GM13976 (cell line): ENCODE results near the gene PACRG.

ENCODE experiments used
- DNase-seq: peaks from one replicate; pipeline ENCODE4 v3.0.0; 2012; ENCODE audit warnings: low spot score
- in situ Hi-C: fragments of 300-500 bp; cut with MboI; formaldehyde crosslinking; loops from one replicate; pipeline ENCODE4 v1.12.0; 2022; ENCODE audit warnings: low sequenced_read_pairs, mixed read lengths, inconsistent platforms; ENCODE audit not compliant: unreplicated experiment
- TF ChIP-seq, protein P1 (sequence below): IDR thresholded peaks from 2 replicates; pipeline ENCODE4 v1.5.1; 2012; ENCODE audit warnings: borderline replicate concordance, mild to moderate bottlenecking; ENCODE audit not compliant: insufficient read depth; ENCODE audit errors: extremely low read depth, missing control alignments, control extremely low read depth

Gene PACRG

DNA sequence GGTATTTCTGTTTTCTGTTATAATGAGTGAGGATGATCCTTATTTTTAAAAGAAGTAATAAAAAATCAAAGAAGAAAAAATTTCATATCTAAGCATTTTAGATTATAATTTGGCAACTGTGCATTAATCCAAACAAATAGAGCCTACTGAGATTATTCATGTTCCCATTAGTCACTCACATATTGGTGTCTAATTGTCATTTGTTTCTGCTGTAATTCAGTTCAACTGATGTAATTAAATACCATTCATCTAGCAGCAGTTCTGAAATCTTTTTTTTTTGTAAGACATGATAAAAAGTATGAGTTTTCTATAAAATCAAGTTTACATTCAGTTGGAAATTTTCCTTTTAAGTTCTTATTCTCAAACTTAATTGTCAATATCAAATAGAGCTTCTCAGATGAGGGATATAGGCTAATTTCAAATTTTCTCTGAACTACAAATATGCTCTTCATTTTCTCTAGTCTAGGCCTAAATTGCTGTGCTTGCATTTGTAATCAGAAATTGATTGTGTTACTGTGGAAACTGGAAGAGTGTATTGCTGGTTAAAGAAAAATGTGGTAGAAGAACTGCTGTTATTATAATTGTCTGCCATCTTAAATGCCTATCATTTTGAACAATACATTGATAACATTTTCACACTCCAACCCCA lies 23.6 kb downstream of the PACRG start:
- in situ Hi-C loops: no loop called here
- no peak for DNase-seq
- TF ChIP-seq, protein P1, sequence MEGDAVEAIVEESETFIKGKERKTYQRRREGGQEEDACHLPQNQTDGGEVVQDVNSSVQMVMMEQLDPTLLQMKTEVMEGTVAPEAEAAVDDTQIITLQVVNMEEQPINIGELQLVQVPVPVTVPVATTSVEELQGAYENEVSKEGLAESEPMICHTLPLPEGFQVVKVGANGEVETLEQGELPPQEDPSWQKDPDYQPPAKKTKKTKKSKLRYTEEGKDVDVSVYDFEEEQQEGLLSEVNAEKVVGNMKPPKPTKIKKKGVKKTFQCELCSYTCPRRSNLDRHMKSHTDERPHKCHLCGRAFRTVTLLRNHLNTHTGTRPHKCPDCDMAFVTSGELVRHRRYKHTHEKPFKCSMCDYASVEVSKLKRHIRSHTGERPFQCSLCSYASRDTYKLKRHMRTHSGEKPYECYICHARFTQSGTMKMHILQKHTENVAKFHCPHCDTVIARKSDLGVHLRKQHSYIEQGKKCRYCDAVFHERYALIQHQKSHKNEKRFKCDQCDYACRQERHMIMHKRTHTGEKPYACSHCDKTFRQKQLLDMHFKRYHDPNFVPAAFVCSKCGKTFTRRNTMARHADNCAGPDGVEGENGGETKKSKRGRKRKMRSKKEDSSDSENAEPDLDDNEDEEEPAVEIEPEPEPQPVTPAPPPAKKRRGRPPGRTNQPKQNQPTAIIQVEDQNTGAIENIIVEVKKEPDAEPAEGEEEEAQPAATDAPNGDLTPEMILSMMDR: no peak

DNA sequence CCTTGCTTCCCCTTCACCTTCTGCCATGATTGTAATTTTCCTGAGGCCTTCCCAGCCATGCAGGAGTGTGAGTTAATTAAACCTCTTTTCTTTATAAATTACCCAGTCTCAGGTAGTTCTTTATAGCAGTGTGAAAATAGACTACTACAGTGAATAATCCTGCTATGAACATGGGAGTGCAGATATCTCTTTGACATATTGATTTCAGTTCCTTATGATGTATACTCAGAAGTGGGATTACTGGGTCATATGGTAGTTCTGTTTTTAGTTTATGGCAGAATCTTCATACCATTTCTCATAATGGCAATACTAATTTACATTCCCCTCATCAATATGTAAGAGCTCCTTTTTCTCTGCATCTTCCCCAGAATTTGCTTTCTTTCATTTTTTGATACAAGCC lies 26.0 kb downstream of the PACRG start:
- TF ChIP-seq, protein P1: no peak
- no peak for DNase-seq
- in situ Hi-C loops: no loop called here

DNA sequence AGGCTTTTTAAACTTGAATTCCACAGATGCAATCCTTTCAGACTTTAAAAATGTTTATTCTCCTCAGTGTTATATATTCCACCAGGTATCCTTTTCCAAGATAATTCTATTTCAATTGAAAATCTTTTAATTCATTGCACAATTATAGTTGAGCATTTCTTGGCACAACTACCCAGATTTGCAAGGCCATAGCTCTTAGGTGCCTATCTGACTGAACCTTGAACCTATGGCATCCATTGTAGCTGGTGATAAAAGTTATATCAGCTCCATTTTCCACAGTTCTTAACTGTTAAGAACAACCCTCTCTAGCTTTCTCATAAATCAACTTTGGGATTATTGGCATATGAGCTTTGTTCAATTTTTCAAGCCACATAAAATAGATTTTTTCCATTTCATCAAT lies 42.4 kb downstream of the PACRG start:
- in situ Hi-C loops: no loop called here
- DNase-seq: no peak
- TF ChIP-seq, protein P1: no peak

DNA sequence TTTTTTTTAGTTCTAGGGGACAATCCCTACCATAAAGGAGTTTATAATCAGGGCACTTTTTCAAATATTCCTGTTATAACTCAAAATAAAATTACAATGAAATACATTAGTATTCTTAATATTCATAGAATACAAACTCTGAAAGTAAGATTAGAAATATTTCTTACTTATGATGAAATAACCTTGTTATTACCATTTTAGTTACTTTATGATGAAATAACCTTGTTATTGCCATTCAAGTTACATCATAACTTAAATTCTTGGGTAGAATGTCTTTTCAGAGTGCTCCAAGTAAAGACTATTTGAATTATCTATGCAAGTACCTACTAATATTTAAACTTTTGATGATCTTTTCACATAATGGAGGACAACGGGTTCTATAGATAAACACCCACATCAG lies 43.2 kb downstream of the PACRG start:
- in situ Hi-C loops: no loop called here
- TF ChIP-seq, protein P1: no peak
- no peak for DNase-seq

DNA sequence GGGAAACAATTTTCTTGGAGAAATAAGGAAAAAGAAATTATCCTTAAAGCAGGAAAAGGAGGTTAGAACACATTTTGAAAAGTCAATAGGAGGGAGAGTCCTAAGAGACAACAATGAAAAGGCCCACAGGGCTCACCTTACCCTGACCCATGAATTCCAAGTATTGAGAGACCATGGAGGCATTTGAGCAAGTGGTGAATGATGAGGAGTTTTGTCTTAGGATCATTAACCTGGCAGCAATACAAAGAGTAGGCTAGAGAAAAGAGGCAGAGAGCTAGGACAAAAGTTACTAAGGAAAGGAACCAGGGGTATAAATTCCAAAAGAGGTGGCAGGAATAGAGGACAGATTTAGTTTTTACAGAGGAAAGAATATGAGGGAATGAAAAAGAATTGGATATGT lies 44.7 kb downstream of the PACRG start:
- TF ChIP-seq, protein P1: no peak
- no peak for DNase-seq
- in situ Hi-C loops: no loop called here

DNA sequence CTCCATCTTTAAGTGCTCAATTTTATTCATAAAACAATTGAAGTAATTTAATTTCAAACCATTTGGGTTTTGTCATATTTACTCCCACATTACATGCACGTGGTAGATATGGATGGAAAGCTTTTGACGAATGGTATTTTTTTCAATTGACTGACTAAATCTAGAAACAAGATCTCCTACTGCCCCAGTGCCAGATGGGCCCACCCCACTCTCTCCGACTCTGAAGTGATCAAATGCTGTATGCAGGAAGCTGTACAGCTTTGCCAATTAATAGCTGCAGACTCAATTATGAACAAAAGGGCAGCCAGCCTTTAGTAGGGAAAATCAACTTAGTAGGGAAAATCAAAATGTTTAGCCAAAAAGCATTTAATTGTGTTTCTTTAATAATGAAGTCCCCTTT lies 46.2 kb downstream of the PACRG start:
- DNase-seq: no peak
- in situ Hi-C loops: no loop called here
- TF ChIP-seq, protein P1: no peak
